ENCODE data around the gene LAMTOR3.

- TF ChIP-seq POLR2AphosphoS5 (IDR thresholded peaks at IDR 0.05) (no peak), POLR2A (IDR thresholded peaks at IDR 0.05) (no peak), CTCF (IDR thresholded peaks at IDR 0.05 in 8 of 11, conservative IDR thresholded peaks at IDR 0.05 in 3 of 11) (no peak)
Measured at GRCh38 chr4:99879458-99879857, 14.8 kb downstream of the LAMTOR3 start.

Measured in spleen (tissue), 7 donors.